ENCODE data around the gene LBHD2.

The LBHD2 gene

GRCh38 chr14:103109535-103110441 lies 25.8 kb downstream of the LBHD2 start:
- peak overlapping the region; percentile 61 for H3K4me2 ChIP-seq (ENCODE audit: low read length, poor library complexity, severe bottlenecking)
- H3K9me3 ChIP-seq (ENCODE audit: control insufficient read depth, low read length): no peaks in the 10 kb centered on the region
- H3K4ac ChIP-seq (ENCODE audit: low read depth in 1 of 2, low read length in 2 of 2): peak overlapping the region; percentile 13 to 91
- H3K23ac ChIP-seq (ENCODE audit: low read length in 2 of 2): no peak overlapping the region
- peak overlapping the region; percentile 60 for H3K9ac ChIP-seq (ENCODE audit: low read length)
- H2AFZ ChIP-seq (ENCODE audit: low read depth, low read length): no peak overlapping the region
- peak overlapping the region; percentile 83 for H2BK15ac ChIP-seq (ENCODE audit: low read depth, poor library complexity, severe bottlenecking)
- peak overlapping the region in 1 of 2 experiments; percentile 75 for H3K14ac ChIP-seq (ENCODE audit: low read length in 2 of 2)
- peak overlapping the region; percentile 95 for H4K8ac ChIP-seq (ENCODE audit: low read length)
- no peaks in the 10 kb centered on the region for H3K36me3 ChIP-seq (ENCODE audit: control insufficient read depth in 1 of 2, insufficient read depth in 2 of 2, low read depth in 1 of 2, low read length in 2 of 2)
- DNase-seq: peak; percentile 89
- H3K79me1 ChIP-seq (replicated peaks; ENCODE audit: low read length, poor library complexity, severe bottlenecking): no peaks in the 10 kb centered on the region
- peak overlapping the region; percentile 90 for H4K91ac ChIP-seq (ENCODE audit: low read length)
- H3K18ac ChIP-seq (ENCODE audit: low read depth in 1 of 2, low read length in 2 of 2): peak overlapping the region; percentile 76 to 79
- H2BK12ac ChIP-seq (ENCODE audit: low read length in 2 of 2): peak overlapping the region; percentile 73 to 76
- WGBS: 10% methylated on average over 31 of the region's 32 CpGs
- H2BK120ac ChIP-seq (ENCODE audit: low read depth, low read length): peak overlapping the region; percentile 96
- peak overlapping the region in 1 of 2 experiments; percentile 46 for H3K4me3 ChIP-seq (ENCODE audit: insufficient read depth in 1 of 2, low read depth in 1 of 2, low read length in 2 of 2)
- peaks cover 0 to under 1% of the 10 kb centered on the region in 2 experiments for H3K27me3 ChIP-seq (ENCODE audit: control insufficient read depth in 1 of 2, insufficient read depth in 1 of 2, low read length in 2 of 2)
- H3K4me1 ChIP-seq (ENCODE audit: control insufficient read depth, insufficient read depth, low read depth, low read length): peaks cover 62% of the 10 kb centered on the region
- H3K27ac ChIP-seq (ENCODE audit: low read length, poor library complexity, severe bottlenecking): peak overlapping the region; percentile 86
- peak overlapping the region; percentile 68 for H2BK5ac ChIP-seq (ENCODE audit: low read depth, low read length, poor library complexity, severe bottlenecking)
- no peak overlapping the region for H2AK5ac ChIP-seq (ENCODE audit: low read length, severe bottlenecking)

GRCh38 chr14:103110681-103111231 lies 26.7 kb downstream of the LBHD2 start:
- Histone ChIP-seq H2AK5ac (ENCODE audit: low read length, severe bottlenecking) (peak overlapping the region; percentile 85), H3K14ac (ENCODE audit: low read length in 2 of 2) (peak overlapping the region in 1 of 2 experiments; percentile 88), H2AFZ (ENCODE audit: low read depth, low read length) (peak overlapping the region; percentile 33), H3K23ac (ENCODE audit: low read length in 2 of 2) (no peak overlapping the region), H2BK5ac (ENCODE audit: low read depth, low read length, poor library complexity, severe bottlenecking) (peak overlapping the region; percentile 68), H3K27me3 (ENCODE audit: control insufficient read depth in 1 of 2, insufficient read depth in 1 of 2, low read length in 2 of 2) (no peaks in the 10 kb centered on the region), H3K4ac (ENCODE audit: low read depth in 1 of 2, low read length in 2 of 2) (peak overlapping the region; percentile 46 to 63), H4K91ac (ENCODE audit: low read length) (peak overlapping the region; percentile 73), H3K79me1 (replicated peaks; ENCODE audit: low read length, poor library complexity, severe bottlenecking) (no peaks in the 10 kb centered on the region), H3K9ac (ENCODE audit: low read length) (peak overlapping the region; percentile 60), H2BK15ac (ENCODE audit: low read depth, poor library complexity, severe bottlenecking) (no peak overlapping the region), H3K27ac (ENCODE audit: low read length, poor library complexity, severe bottlenecking) (peak overlapping the region; percentile 86), H3K36me3 (ENCODE audit: control insufficient read depth in 1 of 2, insufficient read depth in 2 of 2, low read depth in 1 of 2, low read length in 2 of 2) (no peaks in the 10 kb centered on the region), H3K4me1 (ENCODE audit: control insufficient read depth, insufficient read depth, low read depth, low read length) (peaks cover 56% of the 10 kb centered on the region), H2BK120ac (ENCODE audit: low read depth, low read length) (peak overlapping the region; percentile 96), H3K4me3 (ENCODE audit: insufficient read depth in 1 of 2, low read depth in 1 of 2, low read length in 2 of 2) (peak overlapping the region in 1 of 2 experiments; percentile 46), H2BK12ac (ENCODE audit: low read length in 2 of 2) (peak overlapping the region; percentile 22 to 95), H3K4me2 (ENCODE audit: low read length, poor library complexity, severe bottlenecking) (peak overlapping the region; percentile 61), H3K9me3 (ENCODE audit: control insufficient read depth, low read length) (no peaks in the 10 kb centered on the region), H4K8ac (ENCODE audit: low read length) (peak overlapping the region; percentile 47), H3K18ac (ENCODE audit: low read depth in 1 of 2, low read length in 2 of 2) (peak overlapping the region; percentile 79 to 99)
- DNase-seq: no peak
- 70% methylated on average over 14 of the region's 14 CpGs for WGBS

- H2BK15ac ChIP-seq (ENCODE audit: low read depth, poor library complexity, severe bottlenecking): peak overlapping the region; percentile 60
- no peak overlapping the region for H3K4me3 ChIP-seq (ENCODE audit: insufficient read depth in 1 of 2, low read depth in 1 of 2, low read length in 2 of 2)
- H3K23ac ChIP-seq (ENCODE audit: low read length in 2 of 2): no peak overlapping the region
- peak overlapping the region; percentile 60 for H3K9ac ChIP-seq (ENCODE audit: low read length)
- H4K8ac ChIP-seq (ENCODE audit: low read length): peak overlapping the region; percentile 39
- peaks cover 59% of the 10 kb centered on the region for H3K4me1 ChIP-seq (ENCODE audit: control insufficient read depth, insufficient read depth, low read depth, low read length)
- no peak overlapping the region for H2BK5ac ChIP-seq (ENCODE audit: low read depth, low read length, poor library complexity, severe bottlenecking)
- DNase-seq: no peak
- 89% methylated on average over 4 of the region's 6 CpGs for WGBS
- peak overlapping the region; percentile 52 for H2BK120ac ChIP-seq (ENCODE audit: low read depth, low read length)
- peak overlapping the region; percentile 48 to 79 for H3K18ac ChIP-seq (ENCODE audit: low read depth in 1 of 2, low read length in 2 of 2)
- peak overlapping the region; percentile 76 for H4K91ac ChIP-seq (ENCODE audit: low read length)
- peak overlapping the region; percentile 23 for H3K27ac ChIP-seq (ENCODE audit: low read length, poor library complexity, severe bottlenecking)
- peak overlapping the region in 1 of 2 experiments; percentile 11 for H2BK12ac ChIP-seq (ENCODE audit: low read length in 2 of 2)
- no peak overlapping the region for H3K4me2 ChIP-seq (ENCODE audit: low read length, poor library complexity, severe bottlenecking)
- no peaks in the 10 kb centered on the region for H3K27me3 ChIP-seq (ENCODE audit: control insufficient read depth in 1 of 2, insufficient read depth in 1 of 2, low read length in 2 of 2)
- peak overlapping the region; percentile 45 to 46 for H3K4ac ChIP-seq (ENCODE audit: low read depth in 1 of 2, low read length in 2 of 2)
- H3K9me3 ChIP-seq (ENCODE audit: control insufficient read depth, low read length): no peaks in the 10 kb centered on the region
- peak overlapping the region in 1 of 2 experiments; percentile 26 for H3K14ac ChIP-seq (ENCODE audit: low read length in 2 of 2)
- H2AFZ ChIP-seq (ENCODE audit: low read depth, low read length): no peak overlapping the region
- H3K36me3 ChIP-seq (ENCODE audit: control insufficient read depth in 1 of 2, insufficient read depth in 2 of 2, low read depth in 1 of 2, low read length in 2 of 2): no peaks in the 10 kb centered on the region
- H2AK5ac ChIP-seq (ENCODE audit: low read length, severe bottlenecking): peak overlapping the region; percentile 85
- no peaks in the 10 kb centered on the region for H3K79me1 ChIP-seq (replicated peaks; ENCODE audit: low read length, poor library complexity, severe bottlenecking)
Measured at GRCh38 chr14:103111232-103111868, 27.3 kb downstream of the LBHD2 start.

All from mesenchymal stem cell (in vitro differentiated cells and primary cell).